Head of caudate nucleus (tissue), 42 donors: ENCODE measurements around the gene FNBP1.

ENCODE experiments used
- DNase-seq, 42 donors: peaks; one replicate each; pipeline versions ENCODE4 v3.0.0 to v3.0.0-alpha.2; 2020 to 2021; ENCODE audit warnings: mixed read lengths in 7 of 42
- intact Hi-C: fragments of 100-400 bp; cut with DNase I; formaldehyde crosslinking; loops from one replicate; pipeline ENCODE4 v1.15.0; 2022

FNBP1 gene

DNA sequence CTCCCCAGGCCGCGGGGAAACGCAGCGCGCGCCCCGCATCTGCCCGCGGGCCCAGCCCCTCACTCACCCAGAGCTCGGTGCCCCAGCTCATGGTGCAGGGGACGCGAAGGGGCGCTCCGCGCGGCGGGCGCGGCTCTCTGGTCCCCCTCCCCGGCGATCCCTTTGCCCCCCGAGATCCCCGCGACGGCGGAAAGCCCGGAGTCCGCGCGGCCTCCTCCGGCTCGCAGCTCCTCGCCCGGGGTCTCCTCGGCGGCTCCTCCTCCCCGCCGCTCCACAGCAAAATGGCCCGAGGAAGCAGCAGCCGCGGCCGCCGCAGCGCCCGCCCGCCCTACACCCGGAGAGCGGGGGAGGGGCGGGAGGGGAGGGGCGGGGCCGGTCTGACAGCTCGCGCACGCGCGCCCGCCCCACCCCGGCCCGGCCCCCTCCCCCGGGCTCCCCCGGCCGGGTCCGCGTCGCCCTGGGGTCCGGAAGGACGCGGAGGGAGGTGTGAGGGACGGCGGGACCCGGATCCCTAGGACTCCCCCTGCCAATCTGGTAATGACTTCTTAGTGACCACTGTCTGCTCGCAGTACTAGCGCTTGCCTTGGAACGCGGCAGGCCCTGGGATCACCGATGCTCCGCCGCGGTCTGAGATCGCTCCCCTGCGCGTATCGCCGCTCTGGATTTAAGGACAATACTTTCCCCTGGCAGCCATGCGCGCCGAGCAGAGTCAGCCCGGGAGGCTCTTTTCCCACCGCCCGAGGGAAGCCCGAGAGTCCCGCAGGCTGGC is at the start of gene FNBP1:
Gene FNBP1 (minus strand): TSS at position 305 of the 769 bp plus-strand sequence. CDS start 214 bp downstream, at position 91.
- intact Hi-C loops = loop anchor here (5.0 kb wide), 1 partner anchor 156 kb away; no protein-coding TSS in a partner anchor
- peak; percentile 41 to 93 (median 83) for DNase-seq

DNA sequence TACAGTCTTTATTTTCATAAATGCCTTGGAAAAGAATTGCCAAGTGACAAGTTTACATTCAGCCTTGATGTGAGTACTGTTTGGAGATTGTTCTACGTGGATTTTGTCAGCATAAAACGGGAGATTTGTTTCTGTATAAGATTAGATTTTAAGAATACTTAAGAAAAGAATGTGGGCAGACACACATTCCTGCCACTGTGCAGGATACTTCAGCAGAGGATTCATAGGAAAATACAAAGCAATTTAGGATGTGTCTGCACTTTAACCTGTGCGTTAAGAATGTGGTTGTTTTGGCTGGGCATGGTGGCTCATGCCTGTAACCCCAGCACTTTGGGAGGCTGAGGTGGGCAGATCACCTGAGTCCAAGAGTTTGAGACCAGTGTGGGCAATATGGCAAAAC is 47.9 kb upstream of the FNBP1 start:
- DNase-seq = no peak
- intact Hi-C loops = no loop called here

DNA sequence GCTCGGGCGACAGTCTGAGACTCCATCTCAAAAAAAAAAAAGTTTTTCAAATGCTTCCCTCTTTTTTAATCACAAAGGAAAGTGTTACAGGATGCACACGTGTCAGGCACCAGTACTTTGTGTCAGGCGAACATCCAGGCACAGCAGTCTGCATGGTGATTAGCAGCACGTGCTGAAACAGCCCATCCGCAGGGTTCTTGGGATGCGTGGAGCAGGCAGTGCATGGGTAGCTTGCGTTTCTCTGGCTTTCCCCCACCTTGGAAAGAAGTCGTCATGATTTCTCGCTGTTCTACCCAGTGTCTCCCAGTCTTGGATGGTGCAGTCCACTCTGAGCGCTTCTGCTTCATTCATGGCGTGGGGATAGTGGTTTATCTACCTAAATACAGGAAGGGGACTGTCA is 46.2 kb upstream of the FNBP1 start:
- DNase-seq = no peak
- intact Hi-C loops = no loop called here

DNA sequence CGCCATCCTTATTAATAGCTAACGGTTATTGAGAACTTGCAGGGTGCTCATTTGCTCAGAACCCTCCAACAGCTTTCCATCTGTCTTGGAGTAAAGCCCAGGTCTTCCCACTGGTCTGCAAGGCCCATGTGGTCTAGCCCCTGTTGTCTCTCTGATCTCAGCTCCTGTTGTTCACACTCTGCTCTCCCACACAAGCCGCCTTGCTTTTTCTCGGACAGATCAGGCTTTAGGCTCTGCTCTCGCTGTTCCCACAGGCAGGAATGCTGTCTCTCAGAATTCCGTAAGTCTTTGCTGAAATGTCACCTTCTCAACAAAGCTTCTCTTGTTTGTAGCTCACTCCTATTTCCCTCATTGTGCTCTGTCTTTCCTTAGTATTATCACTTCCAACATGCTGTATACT is 45.1 kb upstream of the FNBP1 start:
- intact Hi-C loops = no loop called here
- peak in 22 of 42 donors; percentile 14 to 76 (median 34) for DNase-seq

DNA sequence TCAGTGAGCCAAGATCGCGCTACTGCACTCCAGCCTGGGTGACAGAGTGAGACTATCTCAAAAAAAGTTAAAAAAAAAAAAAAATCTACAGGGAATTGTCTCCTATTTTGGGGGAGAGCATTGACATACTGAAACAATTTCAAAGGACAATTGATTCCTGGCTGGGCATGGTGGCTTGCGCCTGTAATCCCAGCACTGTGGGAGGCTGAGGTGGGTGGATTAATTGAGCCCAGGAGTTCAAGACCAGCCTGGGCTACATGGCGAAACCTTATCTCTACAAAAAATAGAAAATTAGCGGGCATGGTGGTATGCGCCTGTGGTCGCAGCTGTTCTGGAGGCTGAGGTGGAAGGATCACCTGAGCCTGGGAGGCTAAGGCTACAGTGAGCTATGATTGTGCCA is 41.3 kb upstream of the FNBP1 start:
- intact Hi-C loops = no loop called here
- no peak for DNase-seq

DNA sequence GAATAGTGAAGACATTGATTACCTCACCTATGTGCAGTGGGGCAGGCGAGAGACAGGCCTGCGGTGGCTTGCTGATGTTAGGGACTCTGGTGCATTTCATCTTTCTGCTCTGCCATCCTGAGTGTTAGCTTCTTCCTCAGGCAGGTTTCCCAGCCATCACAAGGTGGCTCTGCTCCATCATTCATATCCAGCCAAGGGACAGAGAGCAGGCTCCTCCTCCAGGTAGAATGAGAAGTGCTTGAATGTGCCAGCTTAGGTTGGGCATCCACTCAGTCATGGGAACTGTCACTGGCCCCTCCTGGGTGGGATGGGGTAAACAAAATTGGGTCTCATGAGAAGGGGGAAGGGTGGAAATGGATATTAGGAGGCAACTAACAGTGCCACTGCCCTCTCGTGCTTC is 35.6 kb upstream of the FNBP1 start:
- intact Hi-C loops = no loop called here
- peak in 35 of 42 donors; percentile 17 to 82 (median 46) for DNase-seq

DNA sequence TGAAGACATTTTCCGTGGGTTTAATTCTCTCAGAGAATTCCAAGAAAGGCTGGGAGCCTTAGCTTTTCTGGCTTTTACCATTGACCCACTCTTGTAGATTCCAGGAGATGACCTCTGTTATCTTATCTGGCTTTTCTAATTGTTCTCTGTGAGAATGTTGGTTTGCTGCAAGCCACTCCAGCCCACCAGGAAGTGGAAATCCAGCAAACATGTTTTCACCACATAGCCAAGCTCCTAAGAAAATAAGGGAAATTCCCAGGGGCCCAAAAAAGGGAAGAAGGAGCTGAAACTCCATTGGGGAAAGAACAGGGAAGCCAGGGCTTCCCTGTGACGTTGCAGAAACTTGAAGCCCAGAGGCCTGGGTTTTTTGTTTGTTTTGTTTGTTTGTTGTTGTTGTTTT is 30.4 kb upstream of the FNBP1 start:
- intact Hi-C loops = no loop called here
- DNase-seq = no peak

DNA sequence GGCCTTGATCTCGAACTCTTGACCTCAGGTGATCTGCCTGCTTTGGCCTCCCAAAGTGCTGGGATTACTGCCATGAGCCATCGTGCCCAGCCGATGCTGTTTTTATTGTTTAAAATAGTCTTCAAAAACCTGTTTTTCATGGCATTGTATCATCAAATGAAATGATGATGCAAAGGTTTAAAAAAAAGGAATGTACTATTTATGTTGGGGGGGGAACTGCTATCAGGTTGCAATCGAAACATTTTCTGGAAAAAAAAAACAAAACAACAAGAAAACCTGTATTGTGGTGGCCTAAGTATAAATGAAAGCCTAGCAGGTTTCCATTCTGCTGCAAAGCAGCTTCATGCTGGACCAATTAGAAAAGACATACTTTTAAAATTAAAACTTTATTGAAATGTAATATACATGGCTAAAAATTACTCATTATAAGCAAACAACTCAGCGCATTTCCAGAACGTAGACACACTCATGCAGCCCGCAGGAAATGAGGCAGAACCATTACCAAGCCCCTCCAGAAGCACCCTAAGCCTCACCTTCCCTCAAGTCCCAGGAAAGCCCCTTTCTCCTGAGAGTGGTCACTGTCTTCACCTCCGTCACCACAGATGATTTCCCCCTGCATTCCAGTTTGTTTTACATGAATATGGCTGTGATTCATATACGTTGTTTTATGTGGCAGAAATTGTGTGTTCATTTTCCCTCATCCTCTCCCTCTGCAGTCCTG is 29.7 kb upstream of the FNBP1 start:
- intact Hi-C loops = no loop called here
- peak in 1 of 42 donors; percentile 11 for DNase-seq

DNA sequence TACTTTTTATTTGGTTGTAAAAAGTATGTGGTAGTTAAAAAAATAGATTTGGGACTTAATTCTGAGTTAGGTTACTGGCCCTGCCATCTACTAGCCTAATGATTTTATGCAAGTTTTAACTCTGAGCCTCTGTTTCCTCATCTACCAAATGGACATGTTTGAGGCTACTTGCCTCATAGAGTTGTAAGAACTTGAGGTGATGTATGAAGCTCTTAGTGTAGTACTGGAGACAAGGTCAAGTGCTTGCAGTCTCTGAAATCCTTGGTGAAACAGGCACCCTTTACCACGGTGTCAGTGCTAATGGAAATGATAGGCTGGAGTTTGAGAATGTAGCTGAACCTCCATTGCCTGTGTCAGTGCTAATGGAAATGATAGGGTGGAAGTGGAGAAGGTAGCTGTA is 26.1 kb upstream of the FNBP1 start:
- DNase-seq = no peak
- intact Hi-C loops = no loop called here

DNA sequence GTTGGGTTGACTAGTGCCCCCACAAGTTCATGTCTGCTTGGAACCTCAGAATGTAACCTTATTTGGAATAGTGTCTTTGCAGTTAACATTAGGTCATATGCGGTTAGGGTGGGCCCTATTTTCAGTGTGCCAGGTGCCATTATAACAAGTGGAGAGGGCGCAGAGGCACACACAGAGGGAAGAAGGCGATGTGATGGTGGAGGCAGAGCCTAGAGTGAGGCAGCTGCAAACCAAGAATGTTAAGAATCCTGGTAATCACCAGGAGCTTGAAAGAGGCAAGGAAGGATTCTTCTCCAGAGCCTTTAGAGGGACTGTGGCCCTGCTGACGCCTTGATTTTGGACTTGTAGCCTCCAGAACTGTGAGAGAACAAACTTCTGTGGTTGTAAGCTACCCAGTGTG is 21.6 kb upstream of the FNBP1 start:
- no peak for DNase-seq
- intact Hi-C loops = no loop called here

DNA sequence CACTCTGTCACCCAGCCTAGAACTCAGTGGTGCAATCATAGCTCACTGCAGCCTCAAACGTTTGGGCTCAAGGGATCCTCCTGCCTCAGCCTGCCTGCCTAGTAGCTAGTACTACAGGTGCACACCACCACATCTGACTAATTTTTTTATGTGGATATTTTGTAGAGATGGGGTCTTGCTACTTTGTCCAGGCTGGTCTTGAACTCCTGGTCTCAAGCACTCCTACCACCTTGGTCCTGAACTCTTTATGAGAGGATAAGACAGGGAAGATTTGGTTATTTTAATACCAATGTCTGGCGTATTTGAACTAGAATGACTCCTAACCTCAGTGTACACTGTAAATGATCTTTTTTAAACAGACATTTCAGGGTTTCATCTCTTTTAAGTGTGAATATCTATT is 19.8 kb upstream of the FNBP1 start:
- intact Hi-C loops = no loop called here
- DNase-seq = peak in 1 of 42 donors; percentile 13

DNA sequence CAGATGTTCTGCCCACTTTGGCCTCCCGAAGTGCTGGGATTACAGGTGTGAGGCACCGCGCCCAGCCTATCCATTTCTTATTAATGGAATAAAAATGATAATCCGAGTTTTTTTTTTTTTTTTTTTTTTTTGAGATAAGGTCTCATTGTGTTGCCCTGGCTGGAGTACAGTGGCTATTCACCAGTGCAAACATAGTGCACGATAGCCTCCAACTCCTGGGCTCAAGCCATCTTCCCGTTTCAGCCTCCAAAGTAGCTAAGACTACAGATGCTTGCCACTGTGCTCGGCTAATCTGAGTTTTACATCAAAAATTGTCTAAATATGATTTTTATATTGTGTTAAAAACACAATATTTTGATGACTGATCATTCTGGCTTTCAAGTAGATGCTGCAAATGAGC is 17.3 kb upstream of the FNBP1 start:
- intact Hi-C loops = no loop called here
- peak in 5 of 42 donors; percentile 12 to 57 (median 34) for DNase-seq

DNA sequence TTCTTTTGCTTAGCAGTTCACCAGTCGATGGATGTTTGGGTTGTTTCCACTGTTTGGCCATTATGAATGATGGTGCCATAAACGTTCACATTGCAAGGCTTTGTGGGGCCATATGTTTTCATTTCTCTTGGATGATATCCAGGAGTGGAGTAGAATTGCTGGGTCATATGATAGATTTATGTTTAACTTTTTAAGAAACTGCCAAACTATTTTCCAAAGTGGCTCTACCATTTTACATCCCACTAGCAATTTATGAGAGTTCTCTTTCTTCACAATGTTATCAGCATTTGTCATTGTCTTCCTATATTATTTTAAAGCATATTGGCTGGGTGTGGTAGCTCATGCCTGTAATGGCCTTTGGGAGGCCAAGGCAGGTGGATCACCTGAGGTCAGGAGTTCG is 15.9 kb upstream of the FNBP1 start:
- intact Hi-C loops = no loop called here
- DNase-seq = no peak

DNA sequence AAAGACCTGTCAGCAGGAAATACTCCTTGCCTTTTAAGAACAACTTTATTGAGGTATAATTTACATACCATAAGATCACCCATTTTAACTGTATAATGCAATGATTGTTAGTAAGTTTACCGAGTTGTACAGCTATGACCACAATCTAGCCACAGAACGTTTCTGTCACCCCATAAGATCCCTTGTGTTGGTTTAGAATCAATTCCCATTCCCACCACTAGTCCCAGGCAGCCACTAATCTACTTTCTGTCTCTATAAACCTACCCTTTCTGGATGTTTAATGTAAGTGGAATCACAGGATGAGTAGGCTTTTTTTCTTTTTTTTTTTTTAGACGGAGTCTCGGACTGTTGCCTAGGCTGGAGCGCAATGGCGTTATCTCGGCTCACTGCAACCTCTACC is 15.2 kb upstream of the FNBP1 start:
- no peak for DNase-seq

DNA sequence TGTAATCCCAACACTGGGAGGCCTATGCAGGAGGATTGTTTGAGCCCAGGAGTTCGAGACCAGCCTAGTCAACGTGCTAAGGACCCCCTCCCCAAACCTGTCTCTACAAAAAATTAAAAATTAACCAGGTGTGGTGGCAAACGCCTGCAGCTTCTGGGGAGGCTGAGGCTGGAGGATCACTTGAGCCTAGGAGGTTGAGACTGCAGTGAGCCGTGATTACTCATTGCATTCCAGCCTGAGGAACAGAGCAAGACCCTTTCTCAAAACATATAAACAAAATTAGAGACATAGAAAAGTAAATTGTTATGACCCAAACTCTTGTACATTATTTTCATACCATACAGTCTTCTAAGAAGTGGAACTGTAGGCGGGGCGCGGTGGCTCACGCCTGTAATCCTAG is 11.8 kb upstream of the FNBP1 start:
- intact Hi-C loops = no loop called here
- peak in 1 of 42 donors; percentile 16 for DNase-seq

More for the DNA sequence above, 15.2 kb upstream of the FNBP1 start:
- intact Hi-C loops = no loop called here

DNA sequence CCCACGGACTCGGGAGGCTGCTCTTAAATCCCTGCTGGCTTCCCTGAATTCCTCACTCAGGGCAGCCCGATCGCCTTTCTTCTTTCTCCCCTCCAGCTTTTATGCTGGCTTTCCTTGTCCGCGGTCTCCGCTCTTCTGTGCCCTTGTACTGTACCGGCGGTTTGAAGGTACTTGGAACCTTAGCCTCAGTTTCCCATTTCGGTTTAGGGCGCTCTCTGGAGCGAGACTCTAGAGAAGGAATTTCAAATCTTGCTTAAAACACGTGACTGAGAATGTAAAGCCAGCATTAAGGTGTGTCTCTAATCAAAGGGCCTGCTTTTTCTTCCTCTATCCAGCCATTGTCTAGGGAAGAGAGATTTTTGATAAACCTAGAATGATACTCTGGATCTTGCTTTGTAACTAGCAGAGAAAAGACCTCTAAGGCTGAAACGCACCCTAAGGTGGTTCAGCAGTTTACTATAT is 11.4 kb upstream of the FNBP1 start:
- no peak for DNase-seq
- intact Hi-C loops = no loop called here

DNA sequence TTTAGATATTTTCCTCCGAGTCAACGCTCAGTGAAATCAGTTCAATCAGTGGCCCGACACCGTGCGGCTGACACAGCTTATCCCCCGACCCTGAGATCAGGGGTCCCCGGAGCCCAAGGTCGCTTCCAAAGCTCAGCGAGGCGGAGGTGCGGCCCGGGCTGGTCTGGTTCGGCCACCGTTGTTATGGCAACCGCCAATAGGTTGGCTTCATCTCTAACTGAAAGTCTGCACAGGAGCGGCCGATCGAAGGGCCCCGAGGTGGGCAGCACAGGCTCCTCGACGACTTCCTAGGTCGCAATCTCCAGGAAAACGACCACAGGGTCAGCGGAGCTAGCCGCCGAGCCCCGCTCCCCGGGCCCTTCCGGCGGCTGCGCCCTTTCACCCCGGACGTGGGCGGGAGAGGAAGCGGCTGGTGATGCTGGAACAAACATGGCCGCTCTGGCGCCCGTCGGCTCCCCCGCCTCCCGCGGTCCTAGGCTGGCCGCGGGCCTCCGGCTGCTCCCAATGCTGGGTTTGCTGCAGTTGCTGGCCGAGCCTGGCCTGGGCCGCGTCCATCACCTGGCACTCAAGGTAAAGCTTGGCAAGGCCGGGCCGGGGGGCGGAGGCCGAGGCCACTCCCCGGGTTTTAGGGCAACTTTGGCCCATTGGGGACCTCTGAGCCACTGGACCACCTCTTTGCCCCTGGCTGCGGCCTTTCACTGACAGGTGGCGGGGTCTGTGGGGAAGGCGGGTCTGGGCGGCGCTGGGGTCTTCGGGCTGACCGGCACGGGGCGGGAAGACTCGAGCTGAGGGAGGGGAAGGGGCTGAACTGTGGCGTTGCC is 10.7 kb upstream of the FNBP1 start, which contains the start of gene GPR107:
Gene GPR107 (plus strand): TSS at position 403 of the 821 bp plus-strand sequence. CDS start 27 bp downstream, at position 430.
- intact Hi-C loops = no loop called here

DNA sequence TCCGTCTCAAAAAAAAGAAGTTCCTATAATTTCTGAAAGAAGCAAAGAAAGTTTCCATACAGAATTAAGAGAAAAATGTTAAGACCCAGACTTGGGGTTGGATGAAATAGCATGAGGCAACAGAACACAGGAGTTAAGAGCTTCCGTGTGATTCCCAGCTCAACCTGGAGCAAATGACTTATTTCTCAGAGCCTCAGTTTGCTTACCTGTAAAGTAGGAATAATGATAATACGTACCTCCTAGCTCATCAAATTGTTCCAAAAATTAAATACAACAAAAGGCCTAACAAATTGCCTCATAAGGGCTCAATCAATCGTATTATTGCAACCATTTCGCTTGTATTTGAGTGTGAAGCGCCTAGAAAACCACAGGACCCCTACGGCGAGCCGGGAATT is 10.1 kb upstream of the FNBP1 start:
- intact Hi-C loops = no loop called here
- DNase-seq = no peak

More for the DNA sequence above, 10.7 kb upstream of the FNBP1 start, which contains the start of gene GPR107:
- peak; percentile 39 to 90 (median 82) for DNase-seq

DNA sequence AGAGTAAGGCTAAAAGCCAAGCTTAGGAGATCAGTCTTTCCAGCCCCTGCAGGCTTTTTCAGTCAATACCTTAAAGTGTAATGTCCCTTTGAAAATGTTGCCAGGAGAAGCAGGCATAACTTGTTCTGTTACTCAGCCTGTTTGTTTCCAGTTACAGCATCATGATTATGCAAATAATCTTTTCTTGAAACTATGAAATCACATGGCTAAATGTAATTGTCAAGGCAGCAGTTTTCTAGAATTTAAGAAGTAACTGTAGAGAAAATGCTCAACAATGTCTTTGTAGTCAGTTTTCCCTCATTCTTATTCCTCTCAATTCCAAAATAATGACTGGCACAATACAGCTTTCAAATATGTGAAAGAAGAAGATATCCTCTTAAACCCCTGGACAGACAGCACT is 8.9 kb upstream of the FNBP1 start:
- intact Hi-C loops = no loop called here
- DNase-seq = no peak
